ENCODE results near the gene SHOC2.

SHOC2 gene

GRCh38 chr10:110947061-110947595 is 27.7 kb downstream of the SHOC2 start:
- DNase-seq: no peak

GRCh38 chr10:110951381-110951780 is 32.0 kb downstream of the SHOC2 start:
- DNase-seq: no peak

GRCh38 chr10:110957606-110958005 is 38.2 kb downstream of the SHOC2 start:
- no peak for DNase-seq

GRCh38 chr10:110959379-110960332 is 40.3 kb downstream of the SHOC2 start:
- no peak for DNase-seq

- no peak for DNase-seq
These were observed 40.9 kb downstream of the SHOC2 start for GRCh38 chr10:110960333-110960712.

- no peak for DNase-seq
These were observed 43.0 kb downstream of the SHOC2 start for GRCh38 chr10:110962443-110962842.

GRCh38 chr10:110963162-110963561 is 43.8 kb downstream of the SHOC2 start:
- no peak for DNase-seq

GRCh38 chr10:110964681-110965080 is 45.3 kb downstream of the SHOC2 start:
- DNase-seq: no peak

GRCh38 chr10:110965216-110965615 is 45.8 kb downstream of the SHOC2 start:
- no peak for DNase-seq

- DNase-seq: no peak
These were observed 46.7 kb downstream of the SHOC2 start for GRCh38 chr10:110966146-110966545.

- no peak for DNase-seq
These were observed 47.7 kb downstream of the SHOC2 start for GRCh38 chr10:110967009-110967630.

GRCh38 chr10:110967645-110968044 is 48.2 kb downstream of the SHOC2 start:
- no peak for DNase-seq

GRCh38 chr10:110969183-110969582 is 49.8 kb downstream of the SHOC2 start:
- no peak for DNase-seq

- no peak for DNase-seq
These were observed 52.2 kb downstream of the SHOC2 start for GRCh38 chr10:110971638-110972037.

GRCh38 chr10:110972231-110973134 is 53.1 kb downstream of the SHOC2 start:
- no peak for DNase-seq

GRCh38 chr10:110973400-110973799 is 54.0 kb downstream of the SHOC2 start:
- DNase-seq: no peak

GRCh38 chr10:110976577-110976976 is 57.2 kb downstream of the SHOC2 start:
- DNase-seq: no peak

- no peak for DNase-seq
These were observed 58.3 kb downstream of the SHOC2 start for GRCh38 chr10:110977662-110978061.

- no peak for DNase-seq
These were observed 58.8 kb downstream of the SHOC2 start for GRCh38 chr10:110978204-110978603.

GRCh38 chr10:110979611-110980010 is 60.2 kb downstream of the SHOC2 start:
- DNase-seq: no peak

- DNase-seq: no peak
These were observed 61.4 kb downstream of the SHOC2 start for GRCh38 chr10:110980807-110981206.

GRCh38 chr10:110983466-110983865 is 64.1 kb downstream of the SHOC2 start:
- no peak for DNase-seq

Measured in activated naive CD4-positive, alpha-beta T cell (primary cell).